Adipocyte (in vitro differentiated cells): ENCODE data around the gene IFNB1.

Experiments used
- DNase-seq: peaks from one replicate; pipeline ENCODE4 v3.0.0-alpha.2; 2015; ENCODE audit warnings: low read depth
- H3K27me3 ChIP-seq: replicated peaks from 2 replicates; pipeline ENCODE4 v1.7.0; 2013; ENCODE audit warnings: mild to moderate bottlenecking, low read length, moderate library complexity; ENCODE audit not compliant: control insufficient read depth, insufficient read depth
- H3K36me3 ChIP-seq: 2 replicates; pipeline ENCODE4 v1.7.0; 2013; ENCODE audit warnings: low read length, mild to moderate bottlenecking, moderate library complexity; ENCODE audit not compliant: control insufficient read depth, insufficient read depth, severe bottlenecking
- H3K4me1 ChIP-seq: 2 replicates; pipeline ENCODE4 v1.7.0; 2013; ENCODE audit warnings: mild to moderate bottlenecking, low read length, moderate library complexity; ENCODE audit not compliant: control insufficient read depth, insufficient read depth
- H3K4me3 ChIP-seq: 2 replicates; pipeline ENCODE4 v1.7.0; 2013; ENCODE audit warnings: mild to moderate bottlenecking, low read length, moderate library complexity
- H3K9ac ChIP-seq: 2 replicates; pipeline ENCODE4 v1.7.0; 2013; ENCODE audit warnings: mild to moderate bottlenecking, low read length, moderate library complexity
- H3K9me3 ChIP-seq: 2 replicates; pipeline ENCODE4 v1.7.0; 2013; ENCODE audit warnings: mild to moderate bottlenecking, low read length, moderate library complexity; ENCODE audit not compliant: control insufficient read depth

The IFNB1 gene

DNA sequence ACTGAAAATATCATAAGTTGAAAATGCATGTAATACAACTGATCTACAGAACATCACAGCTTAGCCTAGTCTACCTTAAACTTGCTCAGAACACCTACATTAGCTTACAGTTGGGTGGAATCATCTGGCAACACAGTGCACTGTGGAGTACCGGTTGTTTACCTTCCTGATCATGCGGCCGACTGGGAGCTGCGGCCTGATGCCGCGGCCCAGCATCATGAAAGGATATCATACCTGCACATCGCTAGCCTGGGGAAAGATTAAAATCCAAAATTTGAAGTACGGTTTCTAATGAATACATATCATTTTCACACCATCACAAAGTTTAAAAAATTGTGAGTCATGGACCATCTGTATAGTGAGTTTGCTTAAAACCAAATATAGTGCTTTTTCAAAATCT is 48.1 kb downstream of the IFNB1 start:
- Histone ChIP-seq H3K9me3 (no peaks in the 10 kb centered on the region), H3K36me3 (peaks cover 3% of the 10 kb centered on the region), H3K4me3 (no peak overlapping the region), H3K27me3 (no peaks in the 10 kb centered on the region), H3K9ac (no peak overlapping the region), H3K4me1 (peaks cover 11% of the 10 kb centered on the region)
- no peak for DNase-seq

DNA sequence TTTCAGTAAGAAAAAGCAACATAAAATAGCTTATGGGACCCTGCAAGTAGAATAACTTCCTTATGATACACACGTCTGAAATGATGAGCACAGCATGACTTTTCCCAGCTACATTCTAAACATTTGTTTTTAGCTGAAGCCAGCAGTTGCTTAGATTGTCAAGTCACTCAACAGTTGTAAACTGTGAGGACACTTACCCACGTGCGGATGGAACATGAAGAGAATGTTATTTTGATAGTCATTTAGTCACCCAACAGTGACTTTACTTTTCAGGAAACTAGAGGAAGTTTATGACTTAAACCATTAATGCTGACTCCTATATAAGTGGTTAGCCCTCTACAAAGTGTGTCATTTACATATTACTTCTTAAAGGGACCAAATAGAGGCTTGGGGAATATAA is 49.3 kb downstream of the IFNB1 start:
- Histone ChIP-seq H3K9ac (no peak overlapping the region), H3K27me3 (no peaks in the 10 kb centered on the region), H3K9me3 (no peaks in the 10 kb centered on the region), H3K36me3 (peaks cover 3% of the 10 kb centered on the region), H3K4me3 (no peak overlapping the region), H3K4me1 (peaks cover 11% of the 10 kb centered on the region)
- DNase-seq, result peak; percentile 8

DNA sequence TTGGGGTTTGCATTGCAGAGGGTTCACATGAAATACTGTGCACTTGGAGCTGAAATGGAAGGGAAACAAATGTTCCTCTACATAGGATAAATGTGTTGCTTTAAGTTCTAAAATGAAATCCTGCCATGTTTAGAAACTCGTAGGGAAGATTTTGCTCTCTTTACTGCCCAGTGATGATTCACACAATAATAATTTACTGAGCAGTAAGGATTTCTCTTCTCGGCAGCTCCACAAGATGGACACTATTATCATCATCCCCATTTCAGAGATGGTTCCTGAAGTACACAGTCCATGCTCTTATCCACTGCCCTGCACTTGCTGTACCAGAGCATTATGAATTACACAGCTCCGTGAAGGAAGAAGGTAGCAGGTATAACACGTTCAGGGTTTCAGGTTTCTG is 50.4 kb downstream of the IFNB1 start:
- H3K9me3 ChIP-seq, result no peaks in the 10 kb centered on the region
- H3K4me3 ChIP-seq, result no peak overlapping the region
- no peak overlapping the region for H3K9ac ChIP-seq
- H3K36me3 ChIP-seq, result peaks cover 3% of the 10 kb centered on the region
- DNase-seq, result peak; percentile 53
- no peaks in the 10 kb centered on the region for H3K27me3 ChIP-seq
- H3K4me1 ChIP-seq, result peaks cover 11% of the 10 kb centered on the region
